Measurements from ENCODE around the gene ARMC5.

GRCh38 chr16:31429796-31430195 lies 29.5 kb upstream of the ARMC5 start:
- TF ChIP-seq EZH2 (IDR thresholded peaks at IDR 0.05): no peak
- TF ChIP-seq POLR2AphosphoS5 (IDR thresholded peaks at IDR 0.05; ENCODE audit: borderline replicate concordance, low read depth, low read length): no peak

Data from SK-N-MC (cell line).